Measurements from ENCODE around the gene CHSY1.

DNA sequence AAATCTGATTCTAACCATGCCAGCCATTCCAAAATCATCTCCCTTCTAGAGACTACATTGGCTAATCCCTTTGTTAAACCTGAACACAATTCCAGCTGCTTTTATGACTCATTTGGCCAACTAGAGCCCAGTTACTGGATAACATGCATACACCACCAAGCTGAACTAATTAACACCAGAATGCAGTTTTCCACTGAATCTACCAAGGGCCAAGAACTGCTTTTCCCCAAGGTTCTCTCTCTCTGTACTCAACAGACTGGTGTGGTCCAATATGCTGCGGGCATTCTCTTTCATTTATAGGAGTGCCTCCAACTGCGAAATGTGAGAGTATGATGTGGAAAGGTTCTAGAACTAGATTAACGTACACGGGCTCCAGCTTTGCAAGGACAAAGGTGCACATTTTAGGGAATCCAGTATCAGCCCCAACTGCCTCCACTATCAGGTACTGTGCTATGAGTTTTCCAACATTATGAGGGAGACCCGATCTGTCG is 1.5 kb downstream of the CHSY1 start:
- TF ChIP-seq CTCF (IDR thresholded peaks at IDR 0.05) (no peak), POLR2A (IDR thresholded peaks at IDR 0.05) (no peak), EP300 (IDR thresholded peaks at IDR 0.05) (no peak), POLR2AphosphoS5 (IDR thresholded peaks at IDR 0.05) (peak in 1 of 4 donors; percentile 46)
